ENCODE data around the gene DYSF.

The DYSF gene

DNA sequence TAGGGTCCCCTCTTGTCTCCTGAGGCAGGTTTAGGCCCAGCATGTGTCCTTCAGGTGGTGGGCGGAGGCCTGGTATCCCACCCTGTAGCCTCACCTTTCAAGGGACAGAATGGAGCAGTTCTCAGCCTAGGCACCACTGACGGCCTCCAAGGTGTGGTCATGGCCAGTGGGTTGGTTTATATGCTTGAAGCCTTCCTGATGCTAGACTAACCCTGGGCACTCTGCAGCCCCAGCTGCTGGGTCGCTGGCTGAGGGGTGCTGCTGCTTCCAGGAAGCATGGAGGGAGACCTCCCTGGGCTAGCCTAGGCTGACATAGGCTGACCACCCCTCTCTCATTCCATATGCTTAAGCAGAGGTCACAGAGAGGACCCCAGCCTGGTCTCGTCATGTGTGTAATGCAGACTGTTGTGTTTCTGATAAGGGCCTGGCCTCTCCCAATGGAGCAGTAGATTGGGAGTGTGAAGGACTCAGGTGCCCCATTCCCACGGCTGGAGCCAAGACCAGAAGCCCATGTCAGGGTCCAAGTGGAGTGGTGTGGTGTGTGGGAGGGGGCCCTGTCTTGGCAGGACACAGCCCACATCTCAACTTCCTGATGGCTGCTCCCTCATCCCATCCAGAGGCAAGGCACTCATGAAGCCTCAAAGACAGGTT is 206.6 kb downstream of the DYSF start:
- no peak for TF ChIP-seq CTCF (conservative IDR thresholded peaks at IDR 0.05; ENCODE audit: low read length)
- no peak overlapping the region for H3K4me3 ChIP-seq (ENCODE audit: low read length)
- DNase-seq (ENCODE audit: low read depth) = no peak

- no peak for TF ChIP-seq CTCF (conservative IDR thresholded peaks at IDR 0.05; ENCODE audit: low read length)
- no peak overlapping the region for H3K4me3 ChIP-seq (ENCODE audit: low read length)
- no peak for DNase-seq (ENCODE audit: low read depth)
These were observed 208.4 kb downstream of the DYSF start for GRCh38 chr2:71661782-71662181.

GRCh38 chr2:71662665-71663394 is 209.5 kb downstream of the DYSF start:
- no peak overlapping the region for H3K4me3 ChIP-seq (ENCODE audit: low read length)
- no peak for TF ChIP-seq CTCF (conservative IDR thresholded peaks at IDR 0.05; ENCODE audit: low read length)
- no peak for DNase-seq (ENCODE audit: low read depth)

- TF ChIP-seq CTCF (conservative IDR thresholded peaks at IDR 0.05; ENCODE audit: low read length) = no peak
- H3K4me3 ChIP-seq (ENCODE audit: low read length) = no peak overlapping the region
- no peak for DNase-seq (ENCODE audit: low read depth)
These were observed 210.8 kb downstream of the DYSF start for GRCh38 chr2:71664161-71664560.

- no peak overlapping the region for H3K4me3 ChIP-seq (ENCODE audit: low read length)
These were observed 212.1 kb downstream of the DYSF start for GRCh38 chr2:71665168-71666093.

GRCh38 chr2:71666094-71666474 is 212.7 kb downstream of the DYSF start:
- DNase-seq (ENCODE audit: low read depth) = no peak
- no peak for TF ChIP-seq CTCF (conservative IDR thresholded peaks at IDR 0.05; ENCODE audit: low read length)
- no peak overlapping the region for H3K4me3 ChIP-seq (ENCODE audit: low read length)

More at GRCh38 chr2:71665168-71666093, 212.1 kb downstream of the DYSF start:
- peak; percentile 29 for DNase-seq (ENCODE audit: low read depth)
- no peak for TF ChIP-seq CTCF (conservative IDR thresholded peaks at IDR 0.05; ENCODE audit: low read length)
